Activated CD4-positive, alpha-beta memory T cell treated with anti-CD3 and anti-CD28 coated beads for 36 hours (primary cell): ENCODE measurements around the gene DHRSX. TPM values are rescaled to one million over a fixed set of nuclear protein-coding genes. Genes with fewer than 3 reads are reported as not detected.
"Not testable (repeated sequence)": the region's sequence is repeated elsewhere in the genome, so short reads cannot be mapped to it uniquely, and the experiment has no call there.

Experiments
- CTCF ChIA-PET: fragments of 350-600 bp; sonication (Branson Sonifier 250); formaldehyde crosslinking; loops from one replicate; lab custom pipeline; 2021; ENCODE audit warnings: antibody characterized with exemption, inconsistent platforms; lab: Charles Lee
- POLR2A ChIA-PET: fragments of 350-600 bp; sonication (Branson Sonifier 250); formaldehyde crosslinking; loops from one replicate; lab custom pipeline; 2021; ENCODE audit warnings: antibody characterized with exemption; lab: Charles Lee
- DNase-seq: peaks from one replicate; pipeline ENCODE4 v3.0.0-alpha.2; 2020
- H3K27ac Mint-ChIP-seq: one replicate; pipeline ENCODE4 v1.8.0; 2021; ENCODE audit warnings: mixed read lengths
- H3K27me3 Mint-ChIP-seq: one replicate; pipeline ENCODE4 v1.8.0; 2021; ENCODE audit warnings: mixed read lengths
- H3K36me3 Mint-ChIP-seq: one replicate; pipeline ENCODE4 v1.8.0; 2021; ENCODE audit warnings: mixed read lengths
- H3K4me1 Mint-ChIP-seq: one replicate; pipeline ENCODE4 v1.8.0; 2021; ENCODE audit warnings: low read depth, mixed read lengths
- H3K4me3 Mint-ChIP-seq: one replicate; pipeline ENCODE4 v1.8.0; 2021; ENCODE audit warnings: mild to moderate bottlenecking, mixed read lengths
- H3K9me3 Mint-ChIP-seq: one replicate; pipeline ENCODE4 v1.8.0; 2021; ENCODE audit warnings: mixed read lengths
- intact Hi-C: fragments of 100-400 bp; cut with micrococcal nuclease; formaldehyde crosslinking; loops from one replicate; pipeline ENCODE4 v1.15.1; 2023
- total RNA-seq, 2 experiments: library from RNA; stranded (reverse); gene quantifications; one replicate each; pipeline ENCODE4 v1.2.3, GENCODE V29; 2021

The DHRSX gene
- total RNA-seq, 2 experiments from 2014 or later = 20.7 to 21.3 TPM

DNA sequence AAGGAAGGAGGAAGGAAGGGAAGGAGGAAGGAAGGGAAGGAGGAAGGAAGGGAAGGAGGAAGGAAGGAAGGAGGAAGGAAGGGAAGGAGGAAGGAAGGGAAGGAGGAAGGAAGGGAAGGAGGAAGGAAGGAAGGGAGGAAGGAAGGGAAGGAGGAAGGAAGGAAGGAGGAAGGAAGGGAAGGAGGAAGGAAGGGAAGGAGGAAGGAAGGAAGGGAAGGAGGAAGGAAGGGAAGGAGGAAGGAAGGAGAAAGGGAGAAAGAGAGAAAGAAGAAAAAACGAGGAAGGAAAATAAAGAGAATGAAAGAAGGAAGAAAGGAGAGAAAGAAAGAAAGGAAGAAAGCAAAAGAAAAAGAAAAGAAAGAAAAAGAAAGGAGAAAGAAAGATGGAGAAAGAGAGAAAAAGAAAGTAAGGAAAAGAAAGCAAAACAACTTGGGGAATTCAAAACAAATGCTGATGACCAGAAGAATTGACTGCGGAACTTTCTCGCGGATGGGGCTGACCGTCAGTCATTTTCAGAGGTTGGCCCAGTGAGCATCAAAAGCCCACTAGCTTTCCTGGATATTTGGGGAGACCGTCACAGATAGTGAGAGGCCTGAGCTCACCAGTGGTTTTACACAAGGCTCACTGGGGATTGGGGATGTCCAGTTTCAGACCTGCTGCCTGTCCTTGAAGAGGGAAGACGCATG lies 286.5 kb downstream of the DHRSX start:
- CTCF ChIA-PET, POLR2A ChIA-PET, DNase-seq, H3K4me1 Mint-ChIP-seq, H3K4me3 Mint-ChIP-seq, intact Hi-C loops, H3K27ac Mint-ChIP-seq, H3K27me3 Mint-ChIP-seq: not testable (repeated sequence)
- Mint-ChIP-seq H3K9me3 (peaks cover 38% of the 10 kb centered on the region), H3K36me3 (peaks cover 24% of the 10 kb centered on the region)

- H3K27me3 Mint-ChIP-seq, CTCF ChIA-PET, DNase-seq, intact Hi-C loops, H3K4me1 Mint-ChIP-seq, H3K27ac Mint-ChIP-seq, H3K4me3 Mint-ChIP-seq, POLR2A ChIA-PET: not testable (repeated sequence)
- Mint-ChIP-seq H3K36me3 (peaks cover 22% of the 10 kb centered on the region), H3K9me3 (peaks cover 21% of the 10 kb centered on the region)
Measured at GRCh38 chrX:2211667-2212066, 289.1 kb downstream of the DHRSX start.

DNA sequence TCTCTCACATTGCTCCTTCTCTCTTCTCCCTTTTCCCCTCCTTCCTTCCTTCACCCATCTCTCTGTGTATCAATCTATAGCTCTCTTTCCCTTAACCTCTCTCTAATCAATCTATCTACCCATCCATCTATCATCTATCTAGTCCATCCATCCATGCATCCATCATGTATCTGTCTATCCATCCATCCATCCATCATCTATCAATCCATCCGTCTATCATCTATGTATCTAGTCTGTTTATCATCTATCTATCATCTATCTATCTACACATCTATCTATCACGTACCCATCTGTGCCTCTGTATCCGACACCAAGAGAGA lies 307.5 kb downstream of the DHRSX start:
- CTCF ChIA-PET = no interaction called here
- intact Hi-C loops = no loop called here
- peaks cover 16% of the 10 kb centered on the region for H3K9me3 Mint-ChIP-seq
- H3K4me1 Mint-ChIP-seq = no peaks in the 10 kb centered on the region
- no peak overlapping the region for H3K27ac Mint-ChIP-seq
- no peak overlapping the region for H3K4me3 Mint-ChIP-seq
- POLR2A ChIA-PET = no interaction called here
- no peak for DNase-seq
- peaks cover 3% of the 10 kb centered on the region for H3K36me3 Mint-ChIP-seq
- no peaks in the 10 kb centered on the region for H3K27me3 Mint-ChIP-seq

GRCh38 chrX:2192584-2193272 lies 308.0 kb downstream of the DHRSX start:
- no peak overlapping the region for H3K27ac Mint-ChIP-seq
- H3K27me3 Mint-ChIP-seq = no peaks in the 10 kb centered on the region
- CTCF ChIA-PET = no interaction called here
- DNase-seq = no peak
- no peaks in the 10 kb centered on the region for H3K4me1 Mint-ChIP-seq
- intact Hi-C loops = no loop called here
- H3K4me3 Mint-ChIP-seq = no peak overlapping the region
- POLR2A ChIA-PET = no interaction called here
- peaks cover 20% of the 10 kb centered on the region for H3K9me3 Mint-ChIP-seq
- peaks cover 5% of the 10 kb centered on the region for H3K36me3 Mint-ChIP-seq

DNA sequence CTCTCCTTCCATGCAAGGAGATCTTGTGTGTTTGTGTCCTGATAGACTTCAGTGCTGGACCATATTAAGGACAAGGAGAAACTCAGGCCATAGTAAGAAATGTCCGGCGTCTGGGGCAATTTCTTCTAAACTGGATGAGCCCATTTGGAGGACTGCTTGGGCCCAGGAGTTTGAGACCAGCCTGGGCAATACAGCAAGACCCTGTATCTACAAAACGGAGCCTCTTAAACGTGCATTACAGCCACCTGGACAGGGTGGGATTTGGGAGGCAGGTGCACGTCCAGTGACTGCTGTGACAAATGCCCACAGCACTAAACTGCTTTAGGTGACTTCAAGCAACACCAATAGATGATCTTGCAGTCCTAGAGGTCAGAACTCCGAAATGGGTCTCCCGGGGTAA lies 311.9 kb downstream of the DHRSX start:
- H3K4me1 Mint-ChIP-seq = no peaks in the 10 kb centered on the region
- no peak overlapping the region for H3K4me3 Mint-ChIP-seq
- no peak overlapping the region for H3K27ac Mint-ChIP-seq
- peaks cover 6% of the 10 kb centered on the region for H3K36me3 Mint-ChIP-seq
- ChIA-PET CTCF (no interaction called here), POLR2A (no interaction called here)
- intact Hi-C loops = no loop called here
- DNase-seq = no peak
- H3K9me3 Mint-ChIP-seq = peaks cover 20% of the 10 kb centered on the region
- H3K27me3 Mint-ChIP-seq = no peaks in the 10 kb centered on the region

DNA sequence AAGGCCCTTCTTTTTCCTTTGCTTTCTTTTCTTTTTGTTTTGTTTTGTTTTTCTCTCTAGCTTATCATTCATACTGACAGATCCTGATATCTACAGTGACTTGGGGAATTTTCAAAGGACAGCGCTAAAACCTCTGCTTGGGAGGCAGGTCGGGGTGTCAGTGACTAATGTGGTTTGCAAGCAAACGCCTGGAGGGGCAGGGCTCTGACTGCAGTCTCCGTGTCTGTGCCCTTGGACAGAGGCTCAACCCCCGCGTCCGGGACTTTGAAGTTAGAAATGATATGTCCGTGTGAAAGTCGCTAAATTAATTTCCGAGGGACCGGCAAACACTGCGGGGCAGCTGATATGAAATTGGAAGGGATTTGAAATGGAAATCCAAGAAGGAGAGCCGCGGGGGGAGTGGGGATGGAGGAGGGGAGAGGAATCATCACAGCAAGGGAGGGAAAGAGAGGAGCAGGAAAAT lies 312.4 kb downstream of the DHRSX start:
- Mint-ChIP-seq H3K36me3 (peaks cover 6% of the 10 kb centered on the region), H3K4me1 (no peaks in the 10 kb centered on the region), H3K4me3 (no peak overlapping the region), H3K27me3 (no peaks in the 10 kb centered on the region), H3K27ac (no peak overlapping the region), H3K9me3 (peaks cover 20% of the 10 kb centered on the region)
- ChIA-PET CTCF (no interaction called here), POLR2A (no interaction called here)
- intact Hi-C loops = no loop called here
- no peak for DNase-seq

DNA sequence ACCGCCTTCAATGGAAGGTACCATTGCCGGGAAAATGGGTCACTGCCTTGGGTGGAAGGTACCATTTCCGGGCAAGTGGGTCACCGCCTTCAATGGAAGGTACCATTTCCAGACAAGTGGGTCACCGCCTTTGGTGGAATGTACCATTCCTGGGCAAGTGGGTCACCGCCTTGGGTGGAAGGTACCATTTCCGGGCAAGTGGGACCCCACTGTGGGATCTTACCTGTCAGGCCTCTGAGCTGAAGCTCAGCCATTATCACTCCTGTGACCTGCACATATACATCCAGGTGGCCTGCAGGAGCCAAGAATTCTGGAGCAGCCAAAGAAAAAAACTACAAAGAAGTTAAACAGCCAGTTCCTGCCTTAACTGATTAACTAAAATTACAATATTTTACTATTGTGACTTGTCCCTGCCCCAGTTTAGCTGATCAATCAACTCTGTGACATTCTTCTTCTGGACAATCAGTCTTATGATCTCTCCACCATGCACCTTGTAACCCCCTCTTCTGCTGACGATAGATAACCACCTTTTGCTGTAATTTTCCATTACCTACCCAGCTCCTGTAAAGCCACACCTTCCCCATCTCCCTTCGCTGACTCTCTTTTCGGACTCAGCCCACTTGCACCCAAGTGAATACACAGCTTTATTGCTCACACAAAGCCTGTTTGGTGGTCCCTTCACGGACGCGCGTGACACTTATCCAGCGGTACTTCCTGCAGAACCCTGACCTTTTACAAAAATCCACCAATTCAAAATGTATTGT lies 313.2 kb downstream of the DHRSX start:
- Mint-ChIP-seq H3K4me3 (no peak overlapping the region), H3K27me3 (no peaks in the 10 kb centered on the region), H3K9me3 (peaks cover 19% of the 10 kb centered on the region), H3K4me1 (no peaks in the 10 kb centered on the region), H3K36me3 (peaks cover 6% of the 10 kb centered on the region), H3K27ac (no peak overlapping the region)
- POLR2A ChIA-PET = no interaction called here
- no peak for DNase-seq
- CTCF ChIA-PET = no interaction called here
- intact Hi-C loops = no loop called here

DNA sequence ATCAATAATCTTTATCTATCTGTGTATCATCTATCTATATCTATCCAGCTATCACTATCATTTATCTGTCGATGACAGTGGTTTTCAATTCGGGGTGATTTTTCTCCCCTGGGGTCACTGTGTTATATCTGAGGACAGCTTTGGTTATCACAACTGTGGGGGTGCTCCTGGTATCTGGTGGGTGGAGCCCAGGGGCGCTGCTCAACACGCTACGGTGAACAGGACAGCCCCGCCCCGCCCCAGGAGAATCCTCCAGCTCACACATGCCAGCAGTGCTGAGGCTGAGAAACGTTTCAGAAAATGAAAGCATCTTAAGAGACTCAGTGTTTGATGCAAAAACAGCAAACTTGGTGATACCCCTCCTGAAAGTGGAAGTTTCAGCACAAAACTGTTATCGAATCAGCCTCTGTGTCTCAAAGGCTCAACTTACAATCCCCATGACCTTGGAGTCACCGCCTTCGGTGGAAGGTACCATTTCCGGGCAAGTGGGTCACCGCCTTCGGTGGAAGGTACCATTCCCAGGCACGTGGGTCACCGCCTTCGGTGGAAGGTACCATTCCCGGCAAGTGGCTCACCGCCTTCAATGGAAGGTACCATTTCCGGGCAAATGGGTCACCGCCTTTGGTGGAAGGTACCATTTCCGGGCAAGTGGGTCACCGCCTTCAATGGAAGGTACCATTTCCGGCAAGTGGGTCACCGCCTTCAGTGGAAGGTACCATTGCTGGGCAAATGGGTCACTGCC lies 315.3 kb downstream of the DHRSX start:
- H3K4me3 Mint-ChIP-seq = no peak overlapping the region
- H3K27me3 Mint-ChIP-seq = no peaks in the 10 kb centered on the region
- H3K4me1 Mint-ChIP-seq = no peaks in the 10 kb centered on the region
- no peak for DNase-seq
- ChIA-PET CTCF (no interaction called here), POLR2A (no interaction called here)
- peaks cover 13% of the 10 kb centered on the region for H3K9me3 Mint-ChIP-seq
- intact Hi-C loops = no loop called here
- H3K27ac Mint-ChIP-seq = no peak overlapping the region
- peaks cover 6% of the 10 kb centered on the region for H3K36me3 Mint-ChIP-seq

- H3K27ac Mint-ChIP-seq = no peak overlapping the region
- intact Hi-C loops = no loop called here
- CTCF ChIA-PET = no interaction called here
Measured at GRCh38 chrX:2184089-2184488, 316.7 kb downstream of the DHRSX start.

GRCh38 chrX:2183193-2183725 lies 317.5 kb downstream of the DHRSX start:
- no peaks in the 10 kb centered on the region for H3K27me3 Mint-ChIP-seq
- ChIA-PET CTCF (no interaction called here), POLR2A (no interaction called here)
- intact Hi-C loops = no loop called here
- H3K27ac Mint-ChIP-seq = no peak overlapping the region
- peaks cover 11% of the 10 kb centered on the region for H3K9me3 Mint-ChIP-seq
- peaks cover 4% of the 10 kb centered on the region for H3K36me3 Mint-ChIP-seq
- H3K4me3 Mint-ChIP-seq = no peak overlapping the region
- no peaks in the 10 kb centered on the region for H3K4me1 Mint-ChIP-seq
- no peak for DNase-seq

More at GRCh38 chrX:2184089-2184488, 316.7 kb downstream of the DHRSX start:
- no peak for DNase-seq
- peaks cover 13% of the 10 kb centered on the region for H3K9me3 Mint-ChIP-seq
- H3K27me3 Mint-ChIP-seq = no peaks in the 10 kb centered on the region
- peaks cover 6% of the 10 kb centered on the region for H3K36me3 Mint-ChIP-seq
- POLR2A ChIA-PET = no interaction called here
- H3K4me3 Mint-ChIP-seq = no peak overlapping the region
- no peaks in the 10 kb centered on the region for H3K4me1 Mint-ChIP-seq

DNA sequence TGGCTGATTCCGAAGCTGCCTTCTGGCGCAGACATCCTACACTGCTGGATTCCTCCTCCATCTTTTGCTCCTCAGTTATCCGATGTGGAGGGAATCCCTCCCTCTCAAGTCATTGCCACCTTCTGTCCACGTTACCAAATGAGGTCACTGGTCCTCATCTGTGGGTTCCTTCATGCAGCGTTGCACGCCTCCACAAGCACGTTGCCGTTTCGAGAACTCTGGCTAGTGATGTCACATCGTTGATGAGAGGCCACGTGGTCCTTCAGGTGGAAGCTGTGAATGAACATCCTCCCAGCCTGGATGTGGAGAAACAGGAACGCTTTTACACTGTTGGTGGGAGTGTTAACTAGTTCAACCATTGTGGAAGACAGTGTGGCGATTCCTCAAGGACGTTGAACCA lies 323.2 kb downstream of the DHRSX start:
- Mint-ChIP-seq H3K4me1 (no peaks in the 10 kb centered on the region), H3K36me3 (peaks cover 12% of the 10 kb centered on the region), H3K27me3 (no peaks in the 10 kb centered on the region), H3K9me3 (peaks cover 32% of the 10 kb centered on the region), H3K27ac (no peak overlapping the region), H3K4me3 (no peak overlapping the region)
- CTCF ChIA-PET = no interaction called here
- POLR2A ChIA-PET = no interaction called here
- intact Hi-C loops = no loop called here
- DNase-seq = no peak

- no peak overlapping the region for H3K27ac Mint-ChIP-seq
- no peaks in the 10 kb centered on the region for H3K4me1 Mint-ChIP-seq
- H3K9me3 Mint-ChIP-seq = peaks cover 36% of the 10 kb centered on the region
- no peak overlapping the region for H3K4me3 Mint-ChIP-seq
- no peak for DNase-seq
- CTCF ChIA-PET = no interaction called here
- intact Hi-C loops = no loop called here
- H3K36me3 Mint-ChIP-seq = peaks cover 12% of the 10 kb centered on the region
- POLR2A ChIA-PET = no interaction called here
- no peaks in the 10 kb centered on the region for H3K27me3 Mint-ChIP-seq
Measured at GRCh38 chrX:2176733-2177132, 324.0 kb downstream of the DHRSX start.
